Measurements from ENCODE around the gene SNIP1. TPM values are rescaled to one million over a fixed set of nuclear protein-coding genes. Genes with fewer than 3 reads are reported as not detected.

Gene SNIP1
- total and polyA plus RNA-seq, 2 experiments from 2014 or later = 7.0 to 11.4 TPM

DNA sequence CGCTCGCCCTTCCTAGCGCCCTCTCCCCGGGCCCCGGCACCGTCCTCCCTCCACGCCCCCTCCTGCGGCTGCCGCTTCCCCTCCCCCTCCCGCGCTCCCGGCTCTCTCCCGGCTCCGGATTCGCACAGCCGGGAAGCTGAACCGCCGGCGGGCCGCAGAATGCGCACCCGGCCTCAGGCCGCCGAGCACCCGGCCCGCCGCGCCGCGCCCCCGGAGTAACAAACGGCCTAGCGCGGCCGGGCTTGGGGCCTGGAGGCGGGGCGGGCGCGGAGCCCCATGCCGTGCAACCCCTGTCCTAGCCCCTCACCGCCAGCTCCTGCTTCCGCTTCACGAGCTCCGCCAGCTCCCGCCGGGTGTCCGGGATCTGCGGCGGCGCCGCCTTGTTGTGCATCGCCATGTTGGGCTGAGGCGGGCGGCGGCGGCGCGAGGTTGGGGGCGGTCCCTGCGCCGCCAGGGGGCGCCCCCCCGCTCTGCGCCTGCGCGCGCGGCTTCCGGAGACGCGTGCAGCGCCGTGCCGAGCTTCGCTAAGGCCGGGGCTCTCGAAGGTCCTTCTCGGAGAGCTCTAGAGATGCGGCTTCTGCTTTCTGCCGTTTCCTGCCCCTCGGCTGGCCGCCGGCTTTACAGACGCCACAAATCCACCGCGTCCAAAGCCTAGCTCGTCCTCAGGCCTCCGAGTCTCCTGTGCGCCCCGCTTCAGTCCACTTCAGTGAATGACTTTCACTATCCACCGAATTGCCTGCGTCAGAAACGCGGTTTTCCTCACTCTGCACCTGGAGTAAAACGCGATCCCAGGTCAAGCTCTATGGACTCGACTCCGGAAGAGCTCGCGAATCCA lies 39.5 kb downstream of the SNIP1 start, which contains the start of gene MEAF6:
TSS of gene MEAF6 (minus strand) at position 417 of the 835 bp plus-strand sequence. CDS start at position 397, 20 bp downstream.
- H3K36me3 ChIP-seq (ENCODE audit: insufficient read depth) = no peaks in the 10 kb centered on the region; the same call in 1 of the 2 replicates
- H3K36me3 Mint-ChIP-seq (ENCODE audit: low read depth) = peaks cover 16% of the 10 kb centered on the region
- peak within 1 kb of the TSS; percentile 99 for H3K27ac Mint-ChIP-seq
- H3K27ac ChIP-seq (ENCODE audit: low read depth) = peak within 1 kb of the TSS; percentile 98
- no peaks in the 10 kb centered on the region for H3K9me3 Mint-ChIP-seq
- DNase-seq (ENCODE audit: low spot score) (peak; percentile 88), ATAC-seq (peak; percentile 93)
- peaks cover 18% of the 10 kb centered on the region for H3K4me1 Mint-ChIP-seq
- H3K27me3 Mint-ChIP-seq (ENCODE audit: insufficient read depth, low read depth, poor library complexity) = peaks cover 15% of the 10 kb centered on the region
- peaks cover 14% of the 10 kb centered on the region; the same call in 1 of the 2 replicates for H3F3A ChIP-seq (replicated peaks; ENCODE audit: low read depth)
- TF ChIP-seq NANOG (IDR thresholded peaks at IDR 0.05; ENCODE audit: borderline replicate concordance) (no peak), STAT1 (IDR thresholded peaks at IDR 0.05; ENCODE audit: unreplicated experiment) (no peak), POLR2AphosphoS5 (IDR thresholded peaks at IDR 0.05; ENCODE audit: low read depth) (peak; percentile 67), CTCF (conservative IDR thresholded peaks at IDR 0.05; ENCODE audit: low read depth in 2 of 2) (peak; percentile 51 to 62)
- H3K79me2 ChIP-seq (replicated peaks; ENCODE audit: insufficient read depth) = peaks cover 33% of the 10 kb centered on the region
- H3K4me2 ChIP-seq = peak within 1 kb of the TSS; percentile 89
- peak within 1 kb of the TSS; percentile 86 for H3K4me3 ChIP-seq
- H3K4me3 Mint-ChIP-seq = peak within 1 kb of the TSS; percentile 91
- peaks cover 19% of the 10 kb centered on the region for H3K4me1 ChIP-seq (ENCODE audit: insufficient read depth)
- no peaks in the 10 kb centered on the region for H3K27me3 ChIP-seq (ENCODE audit: insufficient read depth)
- peaks cover 6% of the 10 kb centered on the region for H4K20me1 ChIP-seq (replicated peaks; ENCODE audit: insufficient read depth)
- no peaks in the 10 kb centered on the region for H3K9me2 ChIP-seq (ENCODE audit: insufficient read depth)
- H2AFZ ChIP-seq = peak within 1 kb of the TSS; percentile 80; the same call in 1 of the 2 replicates

- DNase-seq (ENCODE audit: low spot score) = peak; percentile 75
- H3K27ac ChIP-seq (ENCODE audit: low read depth) = no peak overlapping the region
Observed at GRCh38 chr1:37513795-37514349, 40.2 kb downstream of the SNIP1 start.

More at GRCh38 chr1:37513795-37514349, 40.2 kb downstream of the SNIP1 start:
- peaks cover 16% of the 10 kb centered on the region for H3K4me1 ChIP-seq (ENCODE audit: insufficient read depth)
- Mint-ChIP-seq H3K9me3 (no peaks in the 10 kb centered on the region), H3K27me3 (ENCODE audit: insufficient read depth, low read depth, poor library complexity) (peaks cover 13% of the 10 kb centered on the region), H3K4me3 (peak overlapping the region; percentile 91), H3K36me3 (ENCODE audit: low read depth) (peaks cover 23% of the 10 kb centered on the region), H3K4me1 (peaks cover 14% of the 10 kb centered on the region), H3K27ac (peak overlapping the region; percentile 71; the same call in 1 of the 2 replicates)
- peak overlapping the region; percentile 89 for H3K4me2 ChIP-seq
- peaks cover 2% of the 10 kb centered on the region for H3K36me3 ChIP-seq (ENCODE audit: insufficient read depth)
- no peaks in the 10 kb centered on the region for H3K9me2 ChIP-seq (ENCODE audit: insufficient read depth)
- peaks cover 6% of the 10 kb centered on the region for H4K20me1 ChIP-seq (replicated peaks; ENCODE audit: insufficient read depth)
- peak overlapping the region; percentile 59; the same call in 1 of the 2 replicates for H2AFZ ChIP-seq
- peaks cover 14% of the 10 kb centered on the region; the same call in 1 of the 2 replicates for H3F3A ChIP-seq (replicated peaks; ENCODE audit: low read depth)
- peaks cover 35% of the 10 kb centered on the region for H3K79me2 ChIP-seq (replicated peaks; ENCODE audit: insufficient read depth)
- peak; percentile 54 for ATAC-seq
- H3K4me3 ChIP-seq = peak overlapping the region; percentile 86
- H3K27me3 ChIP-seq (ENCODE audit: insufficient read depth) = no peaks in the 10 kb centered on the region
- no peak for TF ChIP-seq EZH2 (IDR thresholded peaks at IDR 0.05; ENCODE audit: low read depth, unreplicated experiment)
- no peak for TF ChIP-seq CREB1 (CRISPR knock-in tag; IDR thresholded peaks at IDR 0.05; ENCODE audit: low read depth)
- TF ChIP-seq, protein P1, sequence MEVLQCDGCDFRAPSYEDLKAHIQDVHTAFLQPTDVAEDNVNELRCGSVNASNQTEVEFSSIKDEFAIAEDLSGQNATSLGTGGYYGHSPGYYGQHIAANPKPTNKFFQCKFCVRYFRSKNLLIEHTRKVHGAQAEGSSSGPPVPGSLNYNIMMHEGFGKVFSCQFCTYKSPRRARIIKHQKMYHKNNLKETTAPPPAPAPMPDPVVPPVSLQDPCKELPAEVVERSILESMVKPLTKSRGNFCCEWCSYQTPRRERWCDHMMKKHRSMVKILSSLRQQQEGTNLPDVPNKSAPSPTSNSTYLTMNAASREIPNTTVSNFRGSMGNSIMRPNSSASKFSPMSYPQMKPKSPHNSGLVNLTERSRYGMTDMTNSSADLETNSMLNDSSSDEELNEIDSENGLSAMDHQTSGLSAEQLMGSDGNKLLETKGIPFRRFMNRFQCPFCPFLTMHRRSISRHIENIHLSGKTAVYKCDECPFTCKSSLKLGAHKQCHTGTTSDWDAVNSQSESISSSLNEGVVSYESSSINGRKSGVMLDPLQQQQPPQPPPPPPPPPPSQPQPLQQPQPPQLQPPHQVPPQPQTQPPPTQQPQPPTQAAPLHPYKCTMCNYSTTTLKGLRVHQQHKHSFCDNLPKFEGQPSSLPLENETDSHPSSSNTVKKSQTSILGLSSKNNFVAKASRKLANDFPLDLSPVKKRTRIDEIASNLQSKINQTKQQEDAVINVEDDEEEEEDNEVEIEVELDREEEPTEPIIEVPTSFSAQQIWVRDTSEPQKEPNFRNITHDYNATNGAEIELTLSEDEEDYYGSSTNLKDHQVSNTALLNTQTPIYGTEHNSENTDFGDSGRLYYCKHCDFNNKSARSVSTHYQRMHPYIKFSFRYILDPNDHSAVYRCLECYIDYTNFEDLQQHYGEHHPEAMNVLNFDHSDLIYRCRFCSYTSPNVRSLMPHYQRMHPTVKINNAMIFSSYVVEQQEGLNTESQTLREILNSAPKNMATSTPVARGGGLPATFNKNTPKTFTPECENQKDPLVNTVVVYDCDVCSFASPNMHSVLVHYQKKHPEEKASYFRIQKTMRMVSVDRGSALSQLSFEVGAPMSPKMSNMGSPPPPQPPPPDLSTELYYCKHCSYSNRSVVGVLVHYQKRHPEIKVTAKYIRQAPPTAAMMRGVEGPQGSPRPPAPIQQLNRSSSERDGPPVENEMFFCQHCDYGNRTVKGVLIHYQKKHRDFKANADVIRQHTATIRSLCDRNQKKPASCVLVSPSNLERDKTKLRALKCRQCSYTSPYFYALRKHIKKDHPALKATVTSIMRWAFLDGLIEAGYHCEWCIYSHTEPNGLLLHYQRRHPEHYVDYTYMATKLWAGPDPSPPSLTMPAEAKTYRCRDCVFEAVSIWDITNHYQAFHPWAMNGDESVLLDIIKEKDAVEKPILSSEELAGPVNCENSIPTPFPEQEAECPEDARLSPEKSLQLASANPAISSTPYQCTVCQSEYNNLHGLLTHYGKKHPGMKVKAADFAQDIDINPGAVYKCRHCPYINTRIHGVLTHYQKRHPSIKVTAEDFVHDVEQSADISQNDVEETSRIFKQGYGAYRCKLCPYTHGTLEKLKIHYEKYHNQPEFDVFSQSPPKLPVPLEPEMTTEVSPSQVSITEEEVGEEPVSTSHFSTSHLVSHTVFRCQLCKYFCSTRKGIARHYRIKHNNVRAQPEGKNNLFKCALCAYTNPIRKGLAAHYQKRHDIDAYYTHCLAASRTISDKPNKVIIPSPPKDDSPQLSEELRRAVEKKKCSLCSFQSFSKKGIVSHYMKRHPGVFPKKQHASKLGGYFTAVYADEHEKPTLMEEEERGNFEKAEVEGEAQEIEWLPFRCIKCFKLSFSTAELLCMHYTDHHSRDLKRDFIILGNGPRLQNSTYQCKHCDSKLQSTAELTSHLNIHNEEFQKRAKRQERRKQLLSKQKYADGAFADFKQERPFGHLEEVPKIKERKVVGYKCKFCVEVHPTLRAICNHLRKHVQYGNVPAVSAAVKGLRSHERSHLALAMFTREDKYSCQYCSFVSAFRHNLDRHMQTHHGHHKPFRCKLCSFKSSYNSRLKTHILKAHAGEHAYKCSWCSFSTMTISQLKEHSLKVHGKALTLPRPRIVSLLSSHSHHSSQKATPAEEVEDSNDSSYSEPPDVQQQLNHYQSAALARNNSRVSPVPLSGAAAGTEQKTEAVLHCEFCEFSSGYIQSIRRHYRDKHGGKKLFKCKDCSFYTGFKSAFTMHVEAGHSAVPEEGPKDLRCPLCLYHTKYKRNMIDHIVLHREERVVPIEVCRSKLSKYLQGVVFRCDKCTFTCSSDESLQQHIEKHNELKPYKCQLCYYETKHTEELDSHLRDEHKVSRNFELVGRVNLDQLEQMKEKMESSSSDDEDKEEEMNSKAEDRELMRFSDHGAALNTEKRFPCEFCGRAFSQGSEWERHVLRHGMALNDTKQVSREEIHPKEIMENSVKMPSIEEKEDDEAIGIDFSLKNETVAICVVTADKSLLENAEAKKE (CRISPR knock-in tag; IDR thresholded peaks at IDR 0.05) = no peak
- no peak for TF ChIP-seq EZH2phosphoT487 (IDR thresholded peaks at IDR 0.05; ENCODE audit: unreplicated experiment)

All from GM23338 (cell line).